ENCODE results near the gene HSFX2. TPM values are rescaled to one million over a fixed set of nuclear protein-coding genes. Genes with fewer than 3 reads are reported as not detected.
"Not testable (repeated sequence)": the region's sequence is repeated elsewhere in the genome, so short reads cannot be mapped to it uniquely, and the experiment has no call there.

HSFX2 gene
- total RNA-seq (2021; ENCODE audit: unreplicated experiment) = not detected
- polyA plus RNA-seq (2012) = not detected in 2 replicates
- Bru-seq, nascent RNA = not detected
- not detected for BruChase-seq, experiment 1, labeled RNA remaining after a 6-hour chase
- BruChase-seq, experiment 2, labeled RNA remaining after a 2-hour chase = not detected
- long read RNA-seq = 0 reads

GRCh38 chrX:149595214-149595613 is at the start of gene HSFX2:
Gene HSFX2, minus strand, starts transcription at chrX:149595314. Its CDS starts 614 bp downstream, at chrX:149594700.
- H2AFZ ChIP-seq (ENCODE audit: low read depth, low read length, poor library complexity, severe bottlenecking); BruUV-seq (replicated peaks); intact Hi-C loops (cut with micrococcal nuclease); POLR2A ChIA-PET; CTCF ChIA-PET; H3K79me2 ChIP-seq (ENCODE audit: insufficient read depth, low read length); H3K4me2 ChIP-seq (ENCODE audit: low read length); H3K9ac ChIP-seq (ENCODE audit: low read length); DNase-seq (ENCODE audit: low read depth, low spot score); H3K9me2 ChIP-seq (ENCODE audit: insufficient read depth); H3K4me3 ChIP-seq (replicated peaks in 1 of 2; ENCODE audit: low read depth in 1 of 2, low read length in 2 of 2); H3K27ac ChIP-seq (ENCODE audit: low read depth, low read length); H3K9me3 ChIP-seq (ENCODE audit: control insufficient read depth in 1 of 2, insufficient read depth in 1 of 2, low read depth in 1 of 2, low read length in 2 of 2); ATAC-seq; RAD21 ChIA-PET (ENCODE audit: low non-redundant PET in 1 of 2, low total read pairs in 2 of 2, uncharacterized antibody in 2 of 2, unreplicated experiment in 2 of 2); H3K36me3 ChIP-seq (ENCODE audit: control insufficient read depth in 1 of 2, insufficient read depth in 2 of 2, low read length in 2 of 2); H3K4me1 ChIP-seq (ENCODE audit: control insufficient read depth in 1 of 2, insufficient read depth in 2 of 2, low read length in 2 of 2); H3K27me3 ChIP-seq (ENCODE audit: insufficient read depth, low read length); H4K20me1 ChIP-seq (ENCODE audit: insufficient read depth): not testable (repeated sequence)

- no peak overlapping the region for H3K4me2 ChIP-seq (ENCODE audit: low read length)
- no peaks in the 10 kb centered on the region for H3K36me3 ChIP-seq (ENCODE audit: control insufficient read depth in 1 of 2, insufficient read depth in 2 of 2, low read length in 2 of 2)
- H3K4me1 ChIP-seq (ENCODE audit: control insufficient read depth in 1 of 2, insufficient read depth in 2 of 2, low read length in 2 of 2) = no peaks in the 10 kb centered on the region
- TF ChIP-seq SIN3A (IDR thresholded peaks at IDR 0.05; ENCODE audit: low read depth) (no peak), JUND (IDR thresholded peaks at IDR 0.05) (no peak), ZNF274 (IDR thresholded peaks at IDR 0.05; ENCODE audit: low read depth, low read length) (no peak)
- ATAC-seq (no peak), DNase-seq (ENCODE audit: low read depth, low spot score) (no peak)
- H3K9me2 ChIP-seq (ENCODE audit: insufficient read depth) = no peaks in the 10 kb centered on the region
- H3K27me3 ChIP-seq (ENCODE audit: insufficient read depth, low read length) = no peaks in the 10 kb centered on the region
- H3K79me2 ChIP-seq (ENCODE audit: insufficient read depth, low read length) = no peaks in the 10 kb centered on the region
- no peaks in the 10 kb centered on the region for H4K20me1 ChIP-seq (ENCODE audit: insufficient read depth)
- H3K27ac ChIP-seq (ENCODE audit: low read depth, low read length) = no peak overlapping the region
- CTCF ChIA-PET = no interaction called here
- POLR2A ChIA-PET = no interaction called here
- RAD21 ChIA-PET (ENCODE audit: low non-redundant PET in 1 of 2, low total read pairs in 2 of 2, uncharacterized antibody in 2 of 2, unreplicated experiment in 2 of 2) = no interaction called here
- H3K4me3 ChIP-seq (replicated peaks in 1 of 2; ENCODE audit: low read depth in 1 of 2, low read length in 2 of 2) = no peak overlapping the region
- H3K9me3 ChIP-seq (ENCODE audit: control insufficient read depth in 1 of 2, insufficient read depth in 1 of 2, low read depth in 1 of 2, low read length in 2 of 2) = no peaks in the 10 kb centered on the region
- H2AFZ ChIP-seq (ENCODE audit: low read depth, low read length, poor library complexity, severe bottlenecking) = no peak overlapping the region
- no peak overlapping the region for H3K9ac ChIP-seq (ENCODE audit: low read length)
- no TSS peak for BruUV-seq (replicated peaks)
- intact Hi-C loops (cut with micrococcal nuclease) = no loop called here
Measured at GRCh38 chrX:149643496-149643895, 48.4 kb upstream of the HSFX2 start.

- H3K9me2 ChIP-seq (ENCODE audit: insufficient read depth) = no peaks in the 10 kb centered on the region
- H4K20me1 ChIP-seq (ENCODE audit: insufficient read depth) = no peaks in the 10 kb centered on the region
- H3K36me3 ChIP-seq (ENCODE audit: control insufficient read depth in 1 of 2, insufficient read depth in 2 of 2, low read length in 2 of 2) = no peaks in the 10 kb centered on the region
- no peaks in the 10 kb centered on the region for H3K4me1 ChIP-seq (ENCODE audit: control insufficient read depth in 1 of 2, insufficient read depth in 2 of 2, low read length in 2 of 2)
- H3K27me3 ChIP-seq (ENCODE audit: insufficient read depth, low read length) = no peaks in the 10 kb centered on the region
- no peak overlapping the region for H3K4me2 ChIP-seq (ENCODE audit: low read length)
- no peak overlapping the region for H2AFZ ChIP-seq (ENCODE audit: low read depth, low read length, poor library complexity, severe bottlenecking)
- no peaks in the 10 kb centered on the region for H3K79me2 ChIP-seq (ENCODE audit: insufficient read depth, low read length)
- no TSS peak for BruUV-seq (replicated peaks)
- no peak for DNase-seq (ENCODE audit: low read depth, low spot score)
- H3K9me3 ChIP-seq (ENCODE audit: control insufficient read depth in 1 of 2, insufficient read depth in 1 of 2, low read depth in 1 of 2, low read length in 2 of 2) = no peaks in the 10 kb centered on the region
- no peak for ATAC-seq
- ChIA-PET POLR2A (no interaction called here), RAD21 (ENCODE audit: low non-redundant PET in 1 of 2, low total read pairs in 2 of 2, uncharacterized antibody in 2 of 2, unreplicated experiment in 2 of 2) (no interaction called here), CTCF (no interaction called here)
- intact Hi-C loops (cut with micrococcal nuclease) = no loop called here
- no peak overlapping the region for H3K4me3 ChIP-seq (replicated peaks in 1 of 2; ENCODE audit: low read depth in 1 of 2, low read length in 2 of 2)
- no peak overlapping the region for H3K27ac ChIP-seq (ENCODE audit: low read depth, low read length)
- H3K9ac ChIP-seq (ENCODE audit: low read length) = no peak overlapping the region
- TF ChIP-seq CEBPB (IDR thresholded peaks at IDR 0.05; ENCODE audit: low read depth) (no peak), POLR2AphosphoS5 (IDR thresholded peaks at IDR 0.05; ENCODE audit: low read depth, low read length) (no peak), EGR1 (IDR thresholded peaks at IDR 0.05; ENCODE audit: low read depth) (no peak), ZBTB33 (IDR thresholded peaks at IDR 0.05; ENCODE audit: extremely low read depth, insufficient replicate concordance, low read length) (no peak), EZH2 (IDR thresholded peaks at IDR 0.05) (no peak), MAX (IDR thresholded peaks at IDR 0.05) (no peak), ATF3 (IDR thresholded peaks at IDR 0.05) (no peak), CBX3 (IDR thresholded peaks at IDR 0.05; ENCODE audit: low read depth) (no peak), FOSL1 (IDR thresholded peaks at IDR 0.05; ENCODE audit: low read depth) (no peak), TCF7L2 (IDR thresholded peaks at IDR 0.05; ENCODE audit: borderline replicate concordance, extremely low read depth, insufficient read depth, insufficient read length) (no peak), ZNF274 (IDR thresholded peaks at IDR 0.05; ENCODE audit: low read depth, low read length) (no peak), SP1 (IDR thresholded peaks at IDR 0.05; ENCODE audit: low read depth) (no peak)
Measured at GRCh38 chrX:149641835-149642234, 46.7 kb upstream of the HSFX2 start.
